GM19193 (cell line): ENCODE data around the gene MAIP1.

ENCODE experiments used
- POLR2A ChIP-seq: IDR thresholded peaks from 4 replicates; pipeline ENCODE4 v1.6.1; 2011; ENCODE audit not compliant: insufficient read depth, insufficient read length; ENCODE audit errors: extremely low read depth

MAIP1 gene, protein sequence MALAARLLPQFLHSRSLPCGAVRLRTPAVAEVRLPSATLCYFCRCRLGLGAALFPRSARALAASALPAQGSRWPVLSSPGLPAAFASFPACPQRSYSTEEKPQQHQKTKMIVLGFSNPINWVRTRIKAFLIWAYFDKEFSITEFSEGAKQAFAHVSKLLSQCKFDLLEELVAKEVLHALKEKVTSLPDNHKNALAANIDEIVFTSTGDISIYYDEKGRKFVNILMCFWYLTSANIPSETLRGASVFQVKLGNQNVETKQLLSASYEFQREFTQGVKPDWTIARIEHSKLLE

GRCh38 chr2:199955339-199956061 is at the start of gene MAIP1, which contains the start of gene TYW5:
TSS of gene MAIP1 (plus strand) at chr2:199955582. CDS start at chr2:199955799, 217 bp downstream.
TSS of gene TYW5 (minus strand) at chr2:199955491. CDS start at chr2:199955470, 21 bp downstream.
- peak; percentile 88 for TF ChIP-seq POLR2A

DNA sequence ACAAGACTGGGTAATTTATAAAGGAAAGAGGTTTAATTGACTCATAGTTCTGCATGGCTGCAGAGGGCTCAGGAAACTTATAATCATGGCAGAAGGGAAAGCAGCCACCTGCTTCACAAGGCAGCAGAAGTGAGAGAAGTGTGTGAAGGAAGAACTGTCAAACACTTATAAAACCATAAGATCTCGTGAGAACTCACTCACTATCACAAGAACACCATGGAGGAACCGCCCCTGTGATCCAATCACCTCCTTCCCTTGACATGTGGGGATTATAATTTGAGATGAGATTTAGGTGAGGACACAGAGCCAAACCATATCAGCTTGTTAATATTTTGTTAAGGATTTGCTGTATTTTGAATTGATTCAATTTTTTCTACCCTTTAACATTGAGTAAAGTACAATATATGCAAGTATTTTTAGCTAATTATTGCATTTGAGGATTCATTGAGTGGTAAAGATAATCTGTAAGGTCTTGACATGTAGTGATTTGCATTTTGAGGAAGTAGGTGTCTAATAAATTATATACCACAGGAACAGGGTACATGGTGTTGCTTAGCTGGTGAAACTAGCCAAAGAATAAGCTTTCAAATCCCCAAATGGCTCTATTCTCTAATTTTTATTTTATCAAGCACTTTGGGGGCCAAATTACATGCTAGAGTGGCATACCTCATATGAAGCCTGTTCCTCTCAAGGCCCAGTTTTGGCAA is 48.2 kb upstream of the MAIP1 start:
- TF ChIP-seq POLR2A = no peak

DNA sequence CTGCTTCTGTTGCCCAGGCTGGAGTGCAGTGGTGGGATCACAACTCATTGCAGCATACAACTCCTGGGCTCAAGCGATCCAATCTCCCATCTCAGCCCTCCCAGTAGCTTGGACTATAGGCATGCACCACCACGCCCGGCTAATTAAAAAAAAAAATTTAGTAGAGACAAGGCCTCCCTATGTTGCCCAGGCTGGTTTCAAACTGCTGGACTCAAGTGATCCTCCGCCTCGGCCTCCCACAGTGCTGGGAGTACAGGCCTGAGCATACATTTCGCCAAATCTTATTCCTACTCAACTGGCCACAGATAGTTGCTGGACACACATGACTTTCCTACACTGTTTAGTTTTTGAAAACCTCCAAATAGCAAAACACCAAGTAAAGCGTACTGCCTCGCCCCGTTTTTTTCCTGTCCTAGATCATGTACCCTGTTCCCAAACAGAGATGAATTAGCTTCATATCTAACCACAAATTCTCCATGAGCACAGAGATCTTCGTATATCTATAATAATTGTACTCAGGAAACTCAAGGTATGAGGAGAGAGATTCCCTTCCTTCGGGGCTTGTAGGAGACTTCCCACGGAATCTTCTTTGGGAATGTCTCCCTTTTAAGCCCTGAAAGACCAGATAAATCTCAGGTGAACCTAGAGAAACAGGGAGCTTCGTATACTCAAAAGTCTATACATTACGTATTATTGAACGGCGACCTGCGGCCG is 44.9 kb upstream of the MAIP1 start:
- no peak for TF ChIP-seq POLR2A

DNA sequence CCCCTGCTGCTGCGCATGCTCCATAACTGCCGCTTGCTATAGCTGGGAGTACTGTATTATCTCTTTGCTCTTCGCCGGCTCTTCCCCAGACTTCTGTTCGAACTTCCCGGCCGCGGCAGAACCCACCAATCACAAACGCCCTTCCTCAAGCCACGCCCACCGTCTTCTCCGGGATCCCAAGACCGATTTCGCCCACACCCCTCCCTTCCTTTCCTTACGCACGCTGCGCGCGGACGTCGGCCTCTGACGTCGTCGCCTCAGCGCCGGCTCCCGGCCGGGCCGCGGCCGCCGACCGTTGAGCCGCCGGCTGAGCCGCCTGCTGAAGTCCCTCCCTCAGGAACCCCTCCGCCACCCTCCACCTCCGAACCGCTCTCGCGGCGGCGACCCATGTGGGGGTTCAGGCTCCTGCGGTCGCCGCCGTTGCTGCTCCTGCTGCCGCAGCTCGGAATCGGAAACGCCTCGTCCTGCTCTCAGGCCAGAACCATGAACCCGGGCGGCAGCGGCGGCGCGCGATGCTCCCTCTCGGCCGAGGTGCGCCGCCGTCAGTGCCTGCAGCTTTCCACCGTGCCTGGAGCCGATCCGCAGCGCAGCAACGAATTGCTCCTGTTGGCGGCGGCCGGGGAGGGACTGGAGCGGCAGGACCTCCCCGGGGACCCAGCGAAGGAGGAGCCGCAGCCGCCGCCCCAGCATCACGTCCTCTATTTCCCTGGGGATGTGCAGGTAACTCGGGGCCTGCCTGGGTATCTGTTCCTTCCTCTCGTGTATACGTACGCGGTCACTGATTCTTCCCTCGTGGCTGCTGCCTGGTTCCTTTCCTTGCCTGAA is 44.1 kb upstream of the MAIP1 start, which contains the start of gene C2orf69:
C2orf69 (plus strand) TSS at position 242 of the 825 bp plus-strand sequence; CDS start at position 388, 146 bp downstream.
- peak; percentile 94 for TF ChIP-seq POLR2A

- TF ChIP-seq POLR2A = no peak
Observed at GRCh38 chr2:199911877-199912161, 43.6 kb upstream of the MAIP1 start.

GRCh38 chr2:199914372-199914958 is 40.9 kb upstream of the MAIP1 start:
- TF ChIP-seq POLR2A = no peak

DNA sequence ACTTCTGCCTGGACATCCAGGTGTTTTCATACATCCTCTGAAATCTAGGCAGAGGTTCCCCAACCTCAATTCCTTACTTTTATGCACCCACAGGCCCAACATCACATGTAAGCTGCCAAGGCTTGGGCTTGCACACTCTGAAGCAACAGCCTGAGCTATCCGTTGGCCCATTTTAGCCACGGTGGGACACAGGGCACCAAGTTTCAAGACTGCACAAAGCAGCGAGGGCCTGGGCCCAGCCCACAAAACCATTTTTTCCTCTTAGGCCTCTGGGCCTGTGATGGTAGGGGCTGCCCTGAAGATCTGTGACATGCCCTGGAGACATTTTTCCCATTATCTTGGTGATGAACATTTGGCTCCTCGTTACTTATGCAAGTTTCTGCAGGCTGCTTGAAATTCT is 38.4 kb upstream of the MAIP1 start:
- TF ChIP-seq POLR2A = no peak

- no peak for TF ChIP-seq POLR2A
Observed at GRCh38 chr2:199922856-199923255, 32.5 kb upstream of the MAIP1 start.

DNA sequence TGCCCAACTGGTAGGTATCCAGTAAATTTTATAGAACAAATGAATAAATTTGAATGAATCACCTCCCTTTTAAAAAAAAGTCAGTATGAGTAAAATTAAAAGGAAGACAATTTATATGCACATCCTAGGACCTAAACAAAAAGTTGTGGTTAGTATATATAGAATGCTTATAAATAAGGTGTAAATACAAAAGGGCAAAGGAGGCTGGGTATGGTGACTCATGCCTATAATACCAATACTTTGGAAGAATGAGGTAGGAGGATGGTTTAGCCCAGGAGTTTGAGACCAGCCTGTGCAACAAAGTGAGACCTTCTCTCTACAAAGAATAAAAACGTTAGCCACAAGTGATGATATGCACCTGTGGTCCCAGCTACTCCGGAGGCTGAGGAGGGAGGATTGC is 31.5 kb upstream of the MAIP1 start:
- no peak for TF ChIP-seq POLR2A

DNA sequence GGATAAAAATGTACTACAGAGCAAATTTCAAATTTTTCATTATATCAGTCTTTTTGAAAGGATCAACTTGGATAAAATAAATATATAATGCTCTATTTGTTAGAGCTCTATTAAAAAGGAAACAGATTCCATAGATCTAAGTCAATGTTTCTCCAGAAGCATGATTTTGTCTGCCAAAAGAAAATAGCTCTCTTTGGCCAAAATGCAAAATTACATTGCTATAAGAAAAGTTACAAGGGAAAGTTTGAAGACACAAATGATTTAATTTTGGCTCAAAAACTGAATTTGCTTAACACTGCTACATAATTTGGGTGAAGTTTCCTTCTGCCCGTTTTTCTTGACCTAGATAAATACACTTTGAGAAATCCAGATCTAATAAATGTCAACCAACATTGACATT is 28.6 kb upstream of the MAIP1 start:
- no peak for TF ChIP-seq POLR2A

GRCh38 chr2:199928226-199928625 is 27.2 kb upstream of the MAIP1 start:
- no peak for TF ChIP-seq POLR2A

- TF ChIP-seq POLR2A = no peak
Observed at GRCh38 chr2:199928626-199929025, 26.8 kb upstream of the MAIP1 start.

GRCh38 chr2:199929262-199929661 is 26.1 kb upstream of the MAIP1 start:
- TF ChIP-seq POLR2A = no peak

- no peak for TF ChIP-seq POLR2A
Observed at GRCh38 chr2:199932312-199932855, 23.0 kb upstream of the MAIP1 start.

GRCh38 chr2:199933466-199933865 is 21.9 kb upstream of the MAIP1 start:
- no peak for TF ChIP-seq POLR2A
